SHP77 (cell line): ENCODE data around the gene CERK.
"Not testable (repeated sequence)": the region's sequence is repeated elsewhere in the genome, so short reads cannot be mapped to it uniquely, and the experiment has no call there.

Experiments
- DNase-seq, 2 experiments: peaks; one replicate each; lab custom pipeline; 2025; lab: John Stamatoyannopoulos, UW

The CERK gene

GRCh38 chr22:46648225-46648820 is 89.7 kb downstream of the CERK start:
- DNase-seq: not testable (repeated sequence)

- no peak for DNase-seq
Observed at GRCh38 chr22:46646531-46647215, 91.4 kb downstream of the CERK start.

- not testable (repeated sequence) for DNase-seq
Observed at GRCh38 chr22:46642840-46643480, 95.1 kb downstream of the CERK start.

- DNase-seq: no peak
Observed at GRCh38 chr22:46641811-46642266, 96.2 kb downstream of the CERK start.

GRCh38 chr22:46640293-46641055 is 97.6 kb downstream of the CERK start:
- no peak for DNase-seq

GRCh38 chr22:46639843-46640242 is 98.2 kb downstream of the CERK start:
- no peak for DNase-seq

GRCh38 chr22:46638601-46639431 is 99.2 kb downstream of the CERK start:
- peak; percentile 97 to 100 for DNase-seq

- no peak for DNase-seq
Observed at GRCh38 chr22:46637711-46638600, 100.1 kb downstream of the CERK start.

- no peak for DNase-seq
Observed at GRCh38 chr22:46636221-46637002, 101.6 kb downstream of the CERK start.

- DNase-seq: no peak
Observed at GRCh38 chr22:46635756-46636155, 102.3 kb downstream of the CERK start.

GRCh38 chr22:46634973-46635685 is 102.9 kb downstream of the CERK start:
- DNase-seq: not testable (repeated sequence)
